Mesangial cell (primary cell): Measurements from ENCODE around the gene PLA2G6. TPM values are rescaled to one million over a fixed set of nuclear protein-coding genes. Genes with fewer than 3 reads are reported as not detected.

Source experiments
- total RNA-seq: library from RNA; depleted of rRNA; stranded (reverse); fragments of >200 nt; gene quantifications from 2 replicates; pipeline ENCODE4 v1.2.3, GENCODE V29; 2015

The PLA2G6 gene, protein sequence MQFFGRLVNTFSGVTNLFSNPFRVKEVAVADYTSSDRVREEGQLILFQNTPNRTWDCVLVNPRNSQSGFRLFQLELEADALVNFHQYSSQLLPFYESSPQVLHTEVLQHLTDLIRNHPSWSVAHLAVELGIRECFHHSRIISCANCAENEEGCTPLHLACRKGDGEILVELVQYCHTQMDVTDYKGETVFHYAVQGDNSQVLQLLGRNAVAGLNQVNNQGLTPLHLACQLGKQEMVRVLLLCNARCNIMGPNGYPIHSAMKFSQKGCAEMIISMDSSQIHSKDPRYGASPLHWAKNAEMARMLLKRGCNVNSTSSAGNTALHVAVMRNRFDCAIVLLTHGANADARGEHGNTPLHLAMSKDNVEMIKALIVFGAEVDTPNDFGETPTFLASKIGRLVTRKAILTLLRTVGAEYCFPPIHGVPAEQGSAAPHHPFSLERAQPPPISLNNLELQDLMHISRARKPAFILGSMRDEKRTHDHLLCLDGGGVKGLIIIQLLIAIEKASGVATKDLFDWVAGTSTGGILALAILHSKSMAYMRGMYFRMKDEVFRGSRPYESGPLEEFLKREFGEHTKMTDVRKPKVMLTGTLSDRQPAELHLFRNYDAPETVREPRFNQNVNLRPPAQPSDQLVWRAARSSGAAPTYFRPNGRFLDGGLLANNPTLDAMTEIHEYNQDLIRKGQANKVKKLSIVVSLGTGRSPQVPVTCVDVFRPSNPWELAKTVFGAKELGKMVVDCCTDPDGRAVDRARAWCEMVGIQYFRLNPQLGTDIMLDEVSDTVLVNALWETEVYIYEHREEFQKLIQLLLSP
- 3.7 and 32.6 TPM in 2 replicates for total RNA-seq

GRCh38 chr22:38181453-38182200 is at the start of gene PLA2G6:
Gene PLA2G6, minus strand, starts transcription at chr22:38181830. Its CDS starts 12,404 bp downstream, at chr22:38169426.

GRCh38 chr22:38201711-38202436 is 20.2 kb upstream of the PLA2G6 start, which contains the start of gene MAFF:
Gene MAFF, plus strand, starts transcription at chr22:38201994. Its CDS starts 11,860 bp downstream, at chr22:38213854.

GRCh38 chr22:38110008-38110862 is 71.4 kb downstream of the PLA2G6 start, which contains the start of gene BAIAP2L2:
Gene BAIAP2L2, minus strand, starts transcription at chr22:38110684. Its CDS starts 159 bp downstream, at chr22:38110525.

GRCh38 chr22:38083931-38084631 is 97.5 kb downstream of the PLA2G6 start, which contains the start of gene SLC16A8:
Gene SLC16A8, minus strand, starts transcription at chr22:38084184. Its CDS starts 1,311 bp downstream, at chr22:38082873.

Other genes with a start within 250 kb of the PLA2G6 start
- under 0.01 and 0.33 TPM in 2 replicates for gene C22orf23, start 228.2 kb downstream of the PLA2G6 start, total RNA-seq
- gene POLR2F, start 228.1 kb downstream of the PLA2G6 start, total RNA-seq, result 61.7 and 104 TPM in 2 replicates
- 0.16 TPM in 1 of 2 replicates, not detected in the other for gene SOX10, start 197.3 kb downstream of the PLA2G6 start, total RNA-seq
- 31.8 and 44.1 TPM in 2 replicates for gene PICK1, start 124.4 kb downstream of the PLA2G6 start, total RNA-seq
- gene SLC16A8, start 97.6 kb downstream of the PLA2G6 start, total RNA-seq, result 0.51 TPM in 1 of 2 replicates, not detected in the other
- 4.2 and 6.0 TPM in 2 replicates for gene BAIAP2L2, start 71.1 kb downstream of the PLA2G6 start, total RNA-seq
- gene MAFF, start 20.2 kb upstream of the PLA2G6 start, total RNA-seq, result 12.5 and 17.1 TPM in 2 replicates
- 105 and 133 TPM in 2 replicates for gene TMEM184B, start 91.2 kb upstream of the PLA2G6 start, total RNA-seq
- gene CSNK1E, start 135.6 kb upstream of the PLA2G6 start, total RNA-seq, result 182 and 185 TPM in 2 replicates